Myocyte (in vitro differentiated cells): ENCODE results near the gene ECHDC1. TPM values are rescaled to one million over a fixed set of nuclear protein-coding genes. Genes with fewer than 3 reads are reported as not detected.

Source experiments
- total RNA-seq: library from RNA; depleted of rRNA; stranded (reverse); fragments of >200 nt; gene quantifications from 2 replicates; pipeline ENCODE4 v1.2.3, GENCODE V29; 2014

ECHDC1 gene
- total RNA-seq, 1 donor from 2014 or later, result 70.2 TPM

Other genes starting within 250 kb of the ECHDC1 start
- gene RSPO3, start 224.9 kb downstream of the ECHDC1 start, total RNA-seq, result 0.53 and 0.62 TPM in 2 replicates
- gene RNF146, start 76.7 kb downstream of the ECHDC1 start, total RNA-seq, result 60.9 and 76.1 TPM in 2 replicates
- 1.7 and 2.0 TPM in 2 replicates for gene KIAA0408, start 115.8 kb upstream of the ECHDC1 start, total RNA-seq
- gene C6orf58, start 233.6 kb upstream of the ECHDC1 start, total RNA-seq, result 0.62 TPM in 1 of 2 replicates, not detected in the other